ENCODE data around the gene FCHO2.

- TF ChIP-seq CTCF (IDR thresholded peaks at IDR 0.05) (no peak), POLR2A (IDR thresholded peaks at IDR 0.05) (no peak)
Measured at GRCh38 chr5:72951671-72952468, 4.0 kb upstream of the FCHO2 start.

All from body of pancreas (tissue), 4 donors.